NCI-H187 (cell line): ENCODE results near the gene CD276.
"Not testable (repeated sequence)": the region's sequence is repeated elsewhere in the genome, so short reads cannot be mapped to it uniquely, and the experiment has no call there.

ENCODE experiments used
- DNase-seq, 2 experiments: peaks; one replicate each; lab custom pipeline; 2025; lab: John Stamatoyannopoulos, UW

The CD276 gene

GRCh38 chr15:73684581-73685455 is 635 bp downstream of the CD276 start:
- DNase-seq, result no peak

GRCh38 chr15:73685981-73686380 is 1.8 kb downstream of the CD276 start:
- no peak for DNase-seq

GRCh38 chr15:73686781-73687256 is 2.6 kb downstream of the CD276 start:
- DNase-seq, result no peak

DNA sequence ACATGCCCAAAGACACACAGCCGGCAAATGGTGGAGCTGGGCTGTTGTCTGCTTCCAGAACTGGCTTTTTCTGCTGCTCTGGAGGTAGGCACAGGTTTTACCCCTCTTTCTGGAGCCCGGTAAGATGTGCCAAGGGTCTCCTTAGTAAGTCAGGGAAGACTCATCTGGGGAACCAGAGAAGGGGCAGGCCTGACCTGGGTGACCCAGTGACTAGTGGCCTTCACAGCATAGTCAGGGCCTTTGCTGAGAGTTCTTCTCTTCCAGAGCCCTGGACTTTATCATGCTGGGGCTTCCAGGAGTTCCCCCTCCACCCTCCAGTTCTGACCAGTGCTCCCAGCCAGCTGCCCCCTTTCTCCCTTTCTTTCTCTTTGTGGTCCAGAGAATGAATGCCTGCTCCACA is 3.2 kb downstream of the CD276 start:
- DNase-seq, result no peak

DNA sequence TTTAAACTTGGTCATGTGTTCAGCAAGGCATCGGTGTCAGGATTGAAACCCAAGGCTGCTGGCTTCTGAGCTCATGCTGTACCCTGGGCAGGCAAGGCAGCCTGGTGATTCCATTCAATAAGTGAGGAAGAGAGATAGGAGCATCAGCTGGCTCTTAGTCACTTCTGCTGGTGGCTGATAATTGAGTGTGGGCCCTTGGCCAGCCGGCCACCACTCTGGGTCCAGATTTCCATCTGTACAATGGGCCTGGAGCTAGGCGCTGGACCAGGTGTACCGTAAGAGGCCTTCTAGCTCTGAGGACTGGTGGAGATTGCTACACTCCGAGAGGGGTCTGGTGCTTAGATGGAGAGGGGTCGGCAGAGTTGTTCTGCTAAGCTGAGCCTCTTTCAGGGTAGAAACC is 4.3 kb downstream of the CD276 start:
- DNase-seq, result no peak

GRCh38 chr15:73691396-73691795 is 7.2 kb downstream of the CD276 start:
- no peak for DNase-seq

DNA sequence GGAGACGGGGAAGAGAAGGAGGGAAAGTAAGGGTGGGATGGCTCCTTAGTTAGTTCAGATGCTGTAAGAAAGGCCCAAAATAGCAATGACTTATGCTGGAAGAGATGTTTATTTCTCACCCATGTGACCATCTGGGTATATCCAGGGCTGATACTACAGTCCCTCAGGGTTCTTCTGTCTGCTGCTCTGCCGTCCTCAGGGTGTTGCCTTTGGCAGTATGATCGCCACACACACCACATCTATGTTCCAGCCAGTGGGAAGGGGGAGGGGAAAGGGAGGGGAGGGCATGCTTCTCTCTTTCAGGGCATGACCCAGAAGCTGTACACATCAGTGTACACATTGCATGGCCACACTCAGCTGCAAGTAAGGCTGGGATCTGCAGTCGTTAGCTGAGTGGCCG is 10.2 kb downstream of the CD276 start:
- no peak for DNase-seq

- no peak for DNase-seq
These were observed 11.8 kb downstream of the CD276 start for GRCh38 chr15:73695773-73696640.

DNA sequence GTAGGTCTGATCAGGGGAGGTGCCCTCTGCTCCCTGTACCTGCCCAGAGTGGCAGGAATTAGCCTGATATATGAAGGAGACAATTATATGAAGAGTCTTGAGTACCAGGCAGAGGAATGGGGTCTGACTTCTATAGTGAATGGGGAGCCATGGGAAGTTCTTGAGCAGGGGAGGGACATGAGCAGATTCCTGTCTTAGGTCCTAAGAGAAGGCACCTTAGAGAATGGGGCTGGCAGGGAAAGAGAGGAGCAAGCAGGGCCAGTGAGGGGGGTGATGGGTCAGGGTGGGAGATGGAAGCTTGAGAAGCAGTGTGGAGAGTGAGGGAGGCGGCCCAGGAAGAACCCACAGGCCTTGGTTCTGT is 12.4 kb downstream of the CD276 start:
- no peak for DNase-seq

GRCh38 chr15:73697033-73697467 is 12.9 kb downstream of the CD276 start:
- DNase-seq, result no peak

GRCh38 chr15:73699249-73700040 is 15.3 kb downstream of the CD276 start:
- DNase-seq, result no peak

DNA sequence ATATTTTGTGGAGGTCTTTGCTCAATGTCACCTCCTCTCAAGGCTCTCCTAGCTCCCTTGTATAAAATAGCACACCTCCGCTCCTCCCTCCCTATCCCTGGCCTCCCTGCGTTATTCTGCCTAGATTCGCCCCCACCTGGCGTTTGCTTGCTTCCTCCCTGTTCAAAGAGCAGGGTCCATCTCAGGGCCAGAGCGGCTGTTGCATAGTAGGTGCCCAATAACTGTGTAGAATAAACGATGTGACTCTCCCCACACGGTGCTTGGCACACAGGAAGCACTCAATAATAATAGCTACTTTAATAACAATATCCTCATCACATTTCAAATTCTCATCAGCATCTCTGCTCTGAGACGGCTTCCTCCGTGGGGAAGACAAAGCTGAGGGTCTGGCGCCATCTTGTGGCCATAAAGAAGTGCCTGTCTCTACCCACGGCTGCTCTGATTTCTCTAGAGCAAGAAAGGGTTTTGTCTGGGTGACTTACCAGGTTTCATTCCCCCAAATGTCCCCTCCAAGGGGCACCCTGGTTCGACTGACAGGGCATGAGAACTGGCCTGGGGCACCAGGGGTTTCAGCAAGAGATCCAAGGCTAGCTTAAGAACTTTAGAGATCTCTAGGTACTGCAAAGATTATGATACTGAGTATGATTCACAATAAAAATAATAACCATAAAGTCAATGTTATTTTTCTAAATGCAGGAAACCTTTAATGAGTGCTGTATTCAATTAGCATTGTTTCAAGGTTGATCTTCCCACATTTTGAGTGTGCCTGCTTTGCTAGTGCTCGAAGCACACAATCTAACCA is 16.1 kb downstream of the CD276 start:
- peak in 1 of 2 experiments; percentile 65 for DNase-seq

GRCh38 chr15:73702311-73703239 is 18.4 kb downstream of the CD276 start:
- not testable (repeated sequence) for DNase-seq

DNA sequence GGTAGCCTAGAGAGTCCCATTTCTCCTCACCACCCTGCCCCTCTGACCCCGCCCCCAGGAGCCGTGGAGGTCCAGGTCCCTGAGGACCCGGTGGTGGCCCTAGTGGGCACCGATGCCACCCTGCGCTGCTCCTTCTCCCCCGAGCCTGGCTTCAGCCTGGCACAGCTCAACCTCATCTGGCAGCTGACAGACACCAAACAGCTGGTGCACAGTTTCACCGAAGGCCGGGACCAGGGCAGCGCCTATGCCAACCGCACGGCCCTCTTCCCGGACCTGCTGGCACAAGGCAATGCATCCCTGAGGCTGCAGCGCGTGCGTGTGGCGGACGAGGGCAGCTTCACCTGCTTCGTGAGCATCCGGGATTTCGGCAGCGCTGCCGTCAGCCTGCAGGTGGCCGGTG is 19.4 kb downstream of the CD276 start:
- DNase-seq, result not testable (repeated sequence)

GRCh38 chr15:73704142-73704868 is 20.1 kb downstream of the CD276 start:
- not testable (repeated sequence) for DNase-seq

DNA sequence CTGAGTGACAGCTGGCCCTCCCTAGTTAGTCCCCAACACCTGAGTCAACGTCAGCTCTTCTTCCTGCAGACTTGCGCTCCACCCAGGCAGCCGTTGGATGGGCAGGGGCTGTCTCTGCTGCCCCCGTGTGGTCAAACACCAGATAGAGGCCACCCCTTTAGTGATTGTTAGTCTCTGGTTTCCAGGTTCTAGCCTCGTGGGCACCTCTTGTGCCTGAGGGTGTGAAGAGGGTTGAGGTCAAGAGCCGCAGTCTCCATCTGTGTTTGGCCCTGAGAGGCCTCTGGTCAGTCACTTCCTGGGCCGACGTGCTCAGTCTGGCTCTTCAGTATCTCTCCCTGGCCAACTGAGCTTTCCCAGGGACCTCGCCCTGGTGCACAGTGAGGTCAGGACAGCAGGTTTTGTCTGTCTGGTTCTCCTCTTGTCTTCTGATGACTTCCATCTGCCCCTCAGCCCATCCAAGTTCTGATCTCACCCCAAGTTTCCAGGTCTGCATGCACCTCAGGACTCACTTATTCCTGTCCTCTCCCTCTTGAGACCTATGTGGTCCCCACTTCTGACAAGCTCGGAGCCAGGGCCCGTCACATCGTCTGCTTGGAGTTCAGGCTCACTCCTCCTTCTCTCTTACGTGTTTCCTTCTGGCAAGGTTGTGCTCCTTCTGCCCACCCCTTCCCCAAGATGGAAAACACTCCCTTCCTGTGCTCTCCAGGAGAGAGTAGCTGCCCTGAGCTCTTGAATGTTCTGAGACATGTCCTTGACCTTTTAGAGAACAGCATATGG is 20.9 kb downstream of the CD276 start:
- DNase-seq, result peak; percentile 11 to 23

- DNase-seq, result no peak
These were observed 24.5 kb downstream of the CD276 start for GRCh38 chr15:73708691-73709090.

DNA sequence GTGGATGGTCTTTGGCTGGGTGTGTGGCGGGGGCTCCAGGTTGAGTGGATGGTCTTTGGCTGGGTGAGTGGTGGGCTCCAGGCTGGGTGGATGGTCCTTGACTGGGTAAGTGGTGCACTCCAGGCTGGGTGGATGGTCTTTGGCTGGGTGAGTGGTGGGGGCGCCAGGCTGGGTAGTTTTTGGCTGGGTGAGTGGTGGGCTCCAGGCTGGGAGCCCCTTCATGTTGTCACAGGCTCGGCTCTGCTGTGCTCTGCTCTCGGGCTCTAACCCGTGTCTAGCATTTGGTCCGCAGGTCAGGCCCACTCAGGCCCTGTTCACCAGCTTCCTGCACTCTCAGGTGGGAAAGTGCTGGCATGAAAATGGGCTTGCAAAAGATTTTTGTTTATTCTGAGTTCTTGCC is 25.1 kb downstream of the CD276 start:
- DNase-seq, result no peak

GRCh38 chr15:73709686-73710085 is 25.5 kb downstream of the CD276 start:
- no peak for DNase-seq
